ENCODE data around the gene PREPL.

The PREPL gene

DNA sequence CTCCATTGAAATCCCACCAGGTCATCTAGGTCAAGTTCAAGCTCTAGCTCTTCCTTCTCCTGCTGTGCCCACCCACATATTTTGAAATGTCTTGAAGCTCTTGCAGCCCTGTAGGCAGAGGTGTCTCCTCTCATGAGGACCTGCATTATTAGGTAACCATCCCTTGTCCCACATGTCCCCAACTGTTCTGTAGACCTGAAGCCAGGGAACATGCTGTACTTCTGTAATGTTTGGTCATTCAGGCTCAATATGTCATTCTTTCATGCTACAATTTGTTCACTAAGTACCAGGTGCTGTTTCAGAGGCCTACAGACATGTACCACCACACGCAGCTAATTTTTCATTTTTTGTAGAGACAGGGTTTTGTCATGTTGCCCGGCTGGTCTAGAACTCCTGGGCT, 63.9 kb downstream of the PREPL start:
- H3K9ac ChIP-seq (ENCODE audit: low read depth, low read length): no peak overlapping the region
- H3K9me3 ChIP-seq (ENCODE audit: insufficient read depth, low read length, severe bottlenecking): no peaks in the 10 kb centered on the region
- H3K79me2 ChIP-seq (ENCODE audit: insufficient read depth, low read length): no peaks in the 10 kb centered on the region
- no peaks in the 10 kb centered on the region for H3K27me3 ChIP-seq (ENCODE audit: insufficient read depth, low read length, poor library complexity)
- no peaks in the 10 kb centered on the region for H3K36me3 ChIP-seq (ENCODE audit: insufficient read depth, low read length)
- no peak for DNase-seq
- H3K27ac ChIP-seq (ENCODE audit: low read length): no peak overlapping the region
- no peak overlapping the region for H3K4me3 ChIP-seq (ENCODE audit: low read depth in 1 of 2, low read length in 2 of 2)
- H2AFZ ChIP-seq (ENCODE audit: low read depth, low read length): no peak overlapping the region
- no peak for TF ChIP-seq EZH2 (IDR thresholded peaks at IDR 0.05; ENCODE audit: borderline replicate concordance, low read depth, low read length, severe bottlenecking)
- TF ChIP-seq, protein P1, sequence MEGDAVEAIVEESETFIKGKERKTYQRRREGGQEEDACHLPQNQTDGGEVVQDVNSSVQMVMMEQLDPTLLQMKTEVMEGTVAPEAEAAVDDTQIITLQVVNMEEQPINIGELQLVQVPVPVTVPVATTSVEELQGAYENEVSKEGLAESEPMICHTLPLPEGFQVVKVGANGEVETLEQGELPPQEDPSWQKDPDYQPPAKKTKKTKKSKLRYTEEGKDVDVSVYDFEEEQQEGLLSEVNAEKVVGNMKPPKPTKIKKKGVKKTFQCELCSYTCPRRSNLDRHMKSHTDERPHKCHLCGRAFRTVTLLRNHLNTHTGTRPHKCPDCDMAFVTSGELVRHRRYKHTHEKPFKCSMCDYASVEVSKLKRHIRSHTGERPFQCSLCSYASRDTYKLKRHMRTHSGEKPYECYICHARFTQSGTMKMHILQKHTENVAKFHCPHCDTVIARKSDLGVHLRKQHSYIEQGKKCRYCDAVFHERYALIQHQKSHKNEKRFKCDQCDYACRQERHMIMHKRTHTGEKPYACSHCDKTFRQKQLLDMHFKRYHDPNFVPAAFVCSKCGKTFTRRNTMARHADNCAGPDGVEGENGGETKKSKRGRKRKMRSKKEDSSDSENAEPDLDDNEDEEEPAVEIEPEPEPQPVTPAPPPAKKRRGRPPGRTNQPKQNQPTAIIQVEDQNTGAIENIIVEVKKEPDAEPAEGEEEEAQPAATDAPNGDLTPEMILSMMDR (IDR thresholded peaks at IDR 0.05; ENCODE audit: borderline replicate concordance, extremely low read depth, low read length, poor library complexity, severe bottlenecking): no peak
- H4K20me1 ChIP-seq (ENCODE audit: insufficient read depth, low read length): no peaks in the 10 kb centered on the region
- ATAC-seq (ENCODE audit: insufficient read depth, low read depth): no peak
- H3K4me2 ChIP-seq (ENCODE audit: insufficient read depth, low read length): no peak overlapping the region
- peaks cover 6% of the 10 kb centered on the region; the same call in 1 of the 2 replicates for H3K4me1 ChIP-seq (ENCODE audit: insufficient read depth, low read length)

DNA sequence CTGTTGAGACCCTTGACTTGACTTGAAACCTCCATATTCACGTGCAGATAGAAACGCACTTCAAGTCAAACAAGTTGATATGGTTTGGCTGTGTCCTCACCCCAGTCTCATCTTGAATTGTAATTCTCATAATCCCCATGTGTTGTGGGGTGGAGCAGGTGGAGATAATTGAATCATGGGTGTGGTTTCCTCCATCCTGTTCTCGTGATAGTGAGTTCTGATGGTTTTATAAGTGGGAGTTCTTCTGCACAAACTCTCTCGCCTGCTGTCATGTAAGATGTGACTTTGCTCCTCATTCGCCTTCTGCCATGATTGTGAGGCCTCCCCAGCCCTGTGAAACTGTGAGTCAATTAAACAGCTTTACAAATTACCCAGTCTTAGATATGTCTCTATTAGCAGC, 64.6 kb downstream of the PREPL start:
- Histone ChIP-seq H3K9me3 (ENCODE audit: insufficient read depth, low read length, severe bottlenecking) (no peaks in the 10 kb centered on the region), H3K27ac (ENCODE audit: low read length) (no peak overlapping the region), H3K4me2 (ENCODE audit: insufficient read depth, low read length) (no peak overlapping the region), H2AFZ (ENCODE audit: low read depth, low read length) (no peak overlapping the region), H3K36me3 (ENCODE audit: insufficient read depth, low read length) (no peaks in the 10 kb centered on the region), H3K4me3 (ENCODE audit: low read depth in 1 of 2, low read length in 2 of 2) (no peak overlapping the region), H4K20me1 (ENCODE audit: insufficient read depth, low read length) (no peaks in the 10 kb centered on the region), H3K27me3 (ENCODE audit: insufficient read depth, low read length, poor library complexity) (no peaks in the 10 kb centered on the region), H3K4me1 (ENCODE audit: insufficient read depth, low read length) (peaks cover 6% of the 10 kb centered on the region; the same call in 1 of the 2 replicates), H3K79me2 (ENCODE audit: insufficient read depth, low read length) (no peaks in the 10 kb centered on the region), H3K9ac (ENCODE audit: low read depth, low read length) (no peak overlapping the region)
- DNase-seq (no peak), ATAC-seq (ENCODE audit: insufficient read depth, low read depth) (0 out of 3 replicates have a peak, but pooled peaks have one; percentile 35)
- TF ChIP-seq, protein P1 (IDR thresholded peaks at IDR 0.05; ENCODE audit: borderline replicate concordance, extremely low read depth, low read length, poor library complexity, severe bottlenecking): no peak
- TF ChIP-seq EZH2 (IDR thresholded peaks at IDR 0.05; ENCODE audit: borderline replicate concordance, low read depth, low read length, severe bottlenecking): no peak

DNA sequence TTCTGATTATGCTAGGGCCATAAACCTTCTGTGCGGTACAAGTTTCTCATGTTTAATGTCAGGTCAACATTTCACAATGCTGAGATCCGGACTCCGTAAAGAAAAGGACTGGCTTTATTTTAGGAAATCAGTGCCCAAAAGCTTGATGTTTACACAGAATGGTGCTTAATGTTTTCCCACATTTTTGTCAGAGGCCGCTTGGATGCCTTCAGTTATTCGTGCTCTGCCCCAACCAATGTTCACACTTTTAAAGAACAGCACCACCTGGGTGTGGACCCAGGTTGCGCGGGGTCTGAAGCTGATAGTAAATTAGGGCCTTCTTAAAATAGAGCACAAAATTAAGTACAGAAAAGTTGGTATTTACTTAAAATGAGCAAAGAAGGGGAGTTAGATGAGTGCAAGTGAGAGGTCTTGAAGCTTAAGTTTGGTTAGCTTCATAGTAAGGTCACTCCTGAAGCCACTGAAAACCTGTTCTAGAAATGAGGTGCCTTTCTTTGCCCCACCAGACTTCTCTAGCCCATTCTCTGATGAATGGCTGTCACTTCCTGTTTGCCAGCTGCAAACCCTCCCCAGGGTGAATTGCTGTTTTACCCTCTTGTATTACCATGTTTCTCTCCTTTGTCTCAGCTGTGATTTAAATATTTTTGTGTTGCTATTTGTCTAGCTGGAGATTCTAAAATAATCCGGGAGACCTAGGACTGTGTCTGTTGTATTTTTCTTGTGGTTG, 65.5 kb downstream of the PREPL start:
- DNase-seq (peak; percentile 9), ATAC-seq (ENCODE audit: insufficient read depth, low read depth) (peak; percentile 62)
- no peak for TF ChIP-seq EZH2 (IDR thresholded peaks at IDR 0.05; ENCODE audit: borderline replicate concordance, low read depth, low read length, severe bottlenecking)
- TF ChIP-seq, protein P1 (IDR thresholded peaks at IDR 0.05; ENCODE audit: borderline replicate concordance, extremely low read depth, low read length, poor library complexity, severe bottlenecking): peak; percentile 33
- Histone ChIP-seq H3K9me3 (ENCODE audit: insufficient read depth, low read length, severe bottlenecking) (no peaks in the 10 kb centered on the region), H3K36me3 (ENCODE audit: insufficient read depth, low read length) (no peaks in the 10 kb centered on the region), H3K4me1 (ENCODE audit: insufficient read depth, low read length) (peaks cover 6% of the 10 kb centered on the region; the same call in 1 of the 2 replicates), H3K27ac (ENCODE audit: low read length) (no peak overlapping the region), H3K27me3 (ENCODE audit: insufficient read depth, low read length, poor library complexity) (no peaks in the 10 kb centered on the region), H3K4me2 (ENCODE audit: insufficient read depth, low read length) (no peak overlapping the region), H3K9ac (ENCODE audit: low read depth, low read length) (no peak overlapping the region), H3K79me2 (ENCODE audit: insufficient read depth, low read length) (no peaks in the 10 kb centered on the region), H4K20me1 (ENCODE audit: insufficient read depth, low read length) (no peaks in the 10 kb centered on the region), H2AFZ (ENCODE audit: low read depth, low read length) (peak overlapping the region; percentile 50; the same call in 1 of the 2 replicates), H3K4me3 (ENCODE audit: low read depth in 1 of 2, low read length in 2 of 2) (no peak overlapping the region)
